HEK293 (cell line): ENCODE data around the gene GINS2.

Experiments
- CTCF ChIP-seq: fragments of 450-650 bp; formaldehyde crosslinking; IDR thresholded peaks from 2 replicates; pipeline ENCODE4 v1.5.1; 2016; ENCODE audit warnings: missing biosample characterization, missing genetic modification characterization
- EGR2 ChIP-seq: fragments of 450-650 bp; formaldehyde crosslinking; IDR thresholded peaks from 2 replicates; pipeline ENCODE4 v1.5.1; 2016; ENCODE audit warnings: low read depth, missing biosample characterization, missing genetic modification characterization
- GFI1B ChIP-seq: fragments of 450-650 bp; formaldehyde crosslinking; IDR thresholded peaks from 2 replicates; pipeline ENCODE4 v1.5.1; 2016; ENCODE audit warnings: missing biosample characterization, missing genetic modification characterization
- OSR2 ChIP-seq: fragments of 450-650 bp; formaldehyde crosslinking; IDR thresholded peaks from 2 replicates; pipeline ENCODE4 v1.5.1; 2016; ENCODE audit warnings: missing biosample characterization, missing genetic modification characterization
- PATZ1 ChIP-seq: fragments of 450-650 bp; formaldehyde crosslinking; IDR thresholded peaks from 2 replicates; pipeline ENCODE4 v1.5.1; 2016; ENCODE audit warnings: missing biosample characterization, missing genetic modification characterization
- PRDM1 ChIP-seq: fragments of 450-650 bp; formaldehyde crosslinking; IDR thresholded peaks from 2 replicates; pipeline ENCODE4; 2016; ENCODE audit warnings: missing biosample characterization, missing genetic modification characterization
- SP2 ChIP-seq: fragments of 450-650 bp; formaldehyde crosslinking; IDR thresholded peaks from 2 replicates; pipeline ENCODE4 v1.5.1; 2016; ENCODE audit warnings: missing biosample characterization, missing genetic modification characterization
- TSHZ1 ChIP-seq: fragments of 450-650 bp; formaldehyde crosslinking; IDR thresholded peaks from 2 replicates; pipeline ENCODE4 v1.5.1; 2016; ENCODE audit warnings: missing biosample characterization, missing genetic modification characterization, borderline replicate concordance
- ZBTB10 ChIP-seq: fragments of 450-650 bp; formaldehyde crosslinking; IDR thresholded peaks from 2 replicates; pipeline ENCODE4 v1.5.1; 2016; ENCODE audit warnings: missing biosample characterization, missing genetic modification characterization
- ZBTB11 ChIP-seq: fragments of 450-650 bp; formaldehyde crosslinking; conservative IDR thresholded peaks from 2 replicates; pipeline ENCODE4 v1.5.1; 2016; ENCODE audit warnings: low read depth, missing biosample characterization, missing genetic modification characterization
- ZBTB49 ChIP-seq: fragments of 450-650 bp; formaldehyde crosslinking; IDR thresholded peaks from 2 replicates; pipeline ENCODE4 v1.5.1; 2016; ENCODE audit warnings: missing biosample characterization, missing genetic modification characterization, low read depth
- ZFP41 ChIP-seq: fragments of 450-650 bp; formaldehyde crosslinking; IDR thresholded peaks from 2 replicates; pipeline ENCODE4 v1.5.1; 2016; ENCODE audit warnings: missing biosample characterization, missing genetic modification characterization, borderline replicate concordance
- ZNF112 ChIP-seq: fragments of 450-650 bp; formaldehyde crosslinking; IDR thresholded peaks from 2 replicates; pipeline ENCODE4 v1.5.0; 2017; ENCODE audit warnings: missing biosample characterization, missing genetic modification characterization
- ZNF133 ChIP-seq: fragments of 450-650 bp; formaldehyde crosslinking; IDR thresholded peaks from 2 replicates; pipeline ENCODE4 v1.5.1; 2016; ENCODE audit warnings: missing biosample characterization, missing genetic modification characterization
- ZNF2 ChIP-seq: fragments of 450-650 bp; formaldehyde crosslinking; IDR thresholded peaks from 2 replicates; pipeline ENCODE4 v1.5.1; 2016; ENCODE audit warnings: missing biosample characterization, missing genetic modification characterization
- ZNF24 ChIP-seq: fragments of 450-650 bp; formaldehyde crosslinking; IDR thresholded peaks from 2 replicates; pipeline ENCODE4 v1.5.1; 2016; ENCODE audit warnings: missing biosample characterization, missing genetic modification characterization
- ZNF274 ChIP-seq, 2 experiments: fragments of 200-500 bp in 1 of 2; fragments of 450-650 bp in 1 of 2; sonication (Bioruptor generic) in 1 of 2; formaldehyde crosslinking in 1 of 2; IDR thresholded peaks; 2 replicates each; pipeline versions ENCODE4 v1.5.1 to v1.6.1; 2014 to 2016; ENCODE audit warnings: borderline replicate concordance in 1 of 2, inconsistent platforms in 1 of 2, low read length in 1 of 2, missing biosample characterization in 1 of 2, missing genetic modification characterization in 1 of 2
- ZNF280C ChIP-seq: fragments of 450-650 bp; formaldehyde crosslinking; IDR thresholded peaks from 2 replicates; pipeline ENCODE4 v1.5.1; 2016; ENCODE audit warnings: missing biosample characterization, missing genetic modification characterization
- ZNF629 ChIP-seq: fragments of 450-650 bp; formaldehyde crosslinking; IDR thresholded peaks from 2 replicates; pipeline ENCODE4 v1.5.1; 2017; ENCODE audit warnings: missing biosample characterization, missing genetic modification characterization
- ZNF707 ChIP-seq: fragments of 450-650 bp; formaldehyde crosslinking; IDR thresholded peaks from 2 replicates; pipeline ENCODE4 v1.5.1; 2016; ENCODE audit warnings: missing biosample characterization, missing genetic modification characterization
- ZNF843 ChIP-seq: fragments of 450-650 bp; formaldehyde crosslinking; IDR thresholded peaks from 2 replicates; pipeline ENCODE4 v1.5.1; 2016; ENCODE audit warnings: missing biosample characterization, missing genetic modification characterization

GINS2 gene

GRCh38 chr16:85683363-85683762, 5.4 kb downstream of the GINS2 start (continued):
- TF ChIP-seq TSHZ1 (tag by site-specific recombination): no peak
- TF ChIP-seq ZNF280C (tag by site-specific recombination): no peak
- no peak for TF ChIP-seq ZNF843 (tag by site-specific recombination)
- TF ChIP-seq ZNF707: peak; percentile 80; the same call in 1 of the 2 replicates
- 0 out of 2 replicates have a peak, but pooled peaks have one; percentile 22 for TF ChIP-seq PATZ1 (tag by site-specific recombination)
- no peak for TF ChIP-seq ZNF2
- TF ChIP-seq ZNF112 (tag by site-specific recombination): no peak
- TF ChIP-seq EGR2: peak; percentile 92
- no peak for TF ChIP-seq CTCF (tag by site-specific recombination)
- TF ChIP-seq ZNF24 (tag by site-specific recombination): no peak
- no peak for TF ChIP-seq OSR2
- TF ChIP-seq ZNF274 (IDR thresholded peaks at IDR 0.05; ENCODE audit: low read length): no peak
- TF ChIP-seq ZNF274 (tag by site-specific recombination; IDR thresholded peaks at IDR 0.05; ENCODE audit: borderline replicate concordance): no peak
- TF ChIP-seq ZNF629 (tag by site-specific recombination): no peak
- TF ChIP-seq PRDM1 (tag by site-specific recombination): peak; percentile 81; the same call in 1 of the 2 replicates
- no peak for TF ChIP-seq ZFP41 (tag by site-specific recombination)
- no peak for TF ChIP-seq ZBTB10
- no peak for TF ChIP-seq ZBTB49 (tag by site-specific recombination)
- TF ChIP-seq ZNF133 (tag by site-specific recombination): no peak
- TF ChIP-seq SP2: peak; percentile 26; the same call in 1 of the 2 replicates
- TF ChIP-seq ZBTB11 (tag by site-specific recombination): no peak
- TF ChIP-seq GFI1B (tag by site-specific recombination): no peak
